Keratinocyte (primary cell): ENCODE measurements around the gene TLK1. TPM values are rescaled to one million over a fixed set of nuclear protein-coding genes. Genes with fewer than 3 reads are reported as not detected.

ENCODE experiments used
- DNase-seq: peaks from one replicate; pipeline ENCODE4 v3.0.0-alpha.2; 2011; ENCODE audit warnings: low read depth, missing footprints, low spot score
- FAIRE-seq: peaks from 2 replicates; lab custom pipeline; 2011; peaks lifted over from hg19 to GRCh38; lab: Jason Lieb, UNC
- H2AFZ ChIP-seq: 2 replicates; pipeline ENCODE4 v1.6.0; 2012; ENCODE audit warnings: low read length, control low read depth, inconsistent platforms; ENCODE audit not compliant: control insufficient read depth
- H3K27ac ChIP-seq: 2 replicates; pipeline ENCODE4 v1.5.1; 2011; ENCODE audit warnings: low read length; ENCODE audit not compliant: control insufficient read depth, insufficient read depth
- H3K27me3 ChIP-seq: 3 replicates; pipeline ENCODE4 v1.6.0; 2011; ENCODE audit warnings: low read length; ENCODE audit not compliant: control insufficient read depth, insufficient read depth; ENCODE audit errors: extremely low read depth
- H3K36me3 ChIP-seq, 2 experiments: 2 replicates in 1 of 2; 3 replicates in 1 of 2; pipeline ENCODE4 v1.5.1; 2011; ENCODE audit warnings: low read length in 2 of 2, mild to moderate bottlenecking in 1 of 2; ENCODE audit not compliant: control insufficient read depth in 2 of 2, insufficient read depth in 2 of 2; ENCODE audit errors: extremely low read depth in 1 of 2
- H3K4me1 ChIP-seq: 3 replicates; pipeline ENCODE4 v1.5.1; 2011; ENCODE audit warnings: low read length; ENCODE audit not compliant: control insufficient read depth, insufficient read depth; ENCODE audit errors: extremely low read depth
- H3K4me2 ChIP-seq: 3 replicates; pipeline ENCODE4 v1.6.0; 2011; ENCODE audit warnings: low read depth, low read length; ENCODE audit not compliant: control insufficient read depth, insufficient read depth; ENCODE audit errors: extremely low read depth
- H3K4me3 ChIP-seq, 3 experiments: fragments of 200-600 bp in 1 of 3; sonication (generic) in 1 of 3; 2 replicates in 2 of 3; 3 replicates in 1 of 3; pipeline ENCODE4 v1.5.1; 2011 to 2016; ENCODE audit warnings: low read length in 3 of 3, mild to moderate bottlenecking in 3 of 3, control low read depth in 2 of 3, inconsistent platforms in 1 of 3, low read depth in 1 of 3, mixed read lengths in 1 of 3, mixed run types in 1 of 3, moderate library complexity in 1 of 3; ENCODE audit not compliant: control insufficient read depth in 2 of 3, insufficient read depth in 2 of 3; ENCODE audit errors: extremely low read depth in 1 of 3
- H3K79me2 ChIP-seq: 2 replicates; pipeline ENCODE4 v1.6.0; 2012; ENCODE audit warnings: low read length; ENCODE audit not compliant: control insufficient read depth, insufficient read depth
- H3K9ac ChIP-seq: 3 replicates; pipeline ENCODE4 v1.6.0; 2011; ENCODE audit warnings: low read length; ENCODE audit not compliant: control insufficient read depth, insufficient read depth; ENCODE audit errors: extremely low read depth
- H3K9me1 ChIP-seq: 3 replicates; pipeline ENCODE4 v1.6.0; 2011; ENCODE audit warnings: low read length; ENCODE audit not compliant: control insufficient read depth, insufficient read depth; ENCODE audit errors: extremely low read depth
- H3K9me3 ChIP-seq: 2 replicates; pipeline ENCODE4 v1.5.1; 2012; ENCODE audit warnings: low read depth, low read length; ENCODE audit not compliant: control insufficient read depth
- H4K20me1 ChIP-seq: 3 replicates; pipeline ENCODE4 v1.6.0; 2011; ENCODE audit warnings: low read length; ENCODE audit not compliant: control insufficient read depth, insufficient read depth; ENCODE audit errors: extremely low read depth
- EZH2 ChIP-seq: IDR thresholded peaks from one replicate; pipeline ENCODE4 v1.6.1; 2012; ENCODE audit warnings: inconsistent platforms, mild to moderate bottlenecking, low read length, moderate library complexity
- dilution Hi-C: fragments of 300-500 bp; cut with MboI; formaldehyde crosslinking; loops from one replicate; pipeline ENCODE4 v1.7.0; 2020; ENCODE audit warnings: low sequenced_read_pairs; ENCODE audit not compliant: extremely low pct_ligation_motif_present
- polyA plus RNA-seq, 5 experiments: library from polyadenylated mRNA; depleted of rRNA in 3 of 5; stranded (reverse) in 3 of 5; stranded (forward) in 1 of 5; unstranded in 1 of 5; fragments of >200 nt; gene quantifications; 1 replicate in 1 of 5; 2 replicates in 3 of 5; 3 replicates in 1 of 5; pipeline versions ENCODE4 v1.2.1 to v1.2.3, GENCODE V29; 2011 to 2012; ENCODE audit warnings: missing spikeins in 2 of 5, low read depth in 1 of 5, low replicate concordance in 1 of 5
- TF ChIP-seq, protein P1 (sequence below), 3 experiments: IDR thresholded peaks in 1 of 3; conservative IDR thresholded peaks in 1 of 3; optimal IDR thresholded peaks in 1 of 3; 2 replicates in 2 of 3; 3 replicates in 1 of 3; pipeline versions ENCODE3 to v1.5.1; 2011; ENCODE audit warnings: low read length in 3 of 3, mild to moderate bottlenecking in 3 of 3, moderate library complexity in 2 of 3, control low read depth in 1 of 3, inconsistent platforms in 1 of 3; ENCODE audit not compliant: insufficient read depth in 2 of 3; ENCODE audit errors: extremely low read depth in 1 of 3

Gene TLK1
- polyA plus RNA-seq, 1 donor (not counting 4 experiments of a cell fraction or from before 2014, with no cell fraction given): 14.7 TPM

DNA sequence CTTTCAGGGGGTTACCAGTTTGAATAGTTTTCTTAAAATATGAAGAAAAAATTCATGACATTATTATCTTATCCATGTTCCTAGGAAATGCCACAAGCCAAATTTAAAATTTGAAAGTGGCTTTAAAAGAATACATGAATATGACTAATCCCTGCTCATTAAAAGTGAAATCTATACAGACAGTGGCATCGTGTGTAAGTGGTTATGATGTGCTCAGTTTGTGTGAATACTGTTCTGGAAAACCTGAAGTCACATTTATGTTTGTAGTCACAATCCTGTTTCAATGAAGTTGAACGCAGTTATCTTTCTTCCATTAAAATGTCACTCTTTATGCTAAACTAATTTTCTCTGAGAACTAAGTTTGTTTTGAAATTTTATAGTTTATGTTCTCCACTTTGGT lies 155.9 kb downstream of the TLK1 start:
- no peaks in the 10 kb centered on the region for H4K20me1 ChIP-seq
- no peaks in the 10 kb centered on the region for H3K79me2 ChIP-seq
- no peaks in the 10 kb centered on the region for H3K27me3 ChIP-seq
- H3K9ac ChIP-seq: no peak overlapping the region
- DNase-seq (no peak), FAIRE-seq (no peak)
- H3K36me3 ChIP-seq: peaks cover under 1 to 12% of the 10 kb centered on the region in 2 experiments
- H3K9me3 ChIP-seq: no peaks in the 10 kb centered on the region
- no peak overlapping the region for H2AFZ ChIP-seq
- H3K4me1 ChIP-seq: no peaks in the 10 kb centered on the region
- no peaks in the 10 kb centered on the region for H3K9me1 ChIP-seq
- dilution Hi-C loops: no loop called here
- no peak overlapping the region for H3K4me2 ChIP-seq
- TF ChIP-seq, protein P1, sequence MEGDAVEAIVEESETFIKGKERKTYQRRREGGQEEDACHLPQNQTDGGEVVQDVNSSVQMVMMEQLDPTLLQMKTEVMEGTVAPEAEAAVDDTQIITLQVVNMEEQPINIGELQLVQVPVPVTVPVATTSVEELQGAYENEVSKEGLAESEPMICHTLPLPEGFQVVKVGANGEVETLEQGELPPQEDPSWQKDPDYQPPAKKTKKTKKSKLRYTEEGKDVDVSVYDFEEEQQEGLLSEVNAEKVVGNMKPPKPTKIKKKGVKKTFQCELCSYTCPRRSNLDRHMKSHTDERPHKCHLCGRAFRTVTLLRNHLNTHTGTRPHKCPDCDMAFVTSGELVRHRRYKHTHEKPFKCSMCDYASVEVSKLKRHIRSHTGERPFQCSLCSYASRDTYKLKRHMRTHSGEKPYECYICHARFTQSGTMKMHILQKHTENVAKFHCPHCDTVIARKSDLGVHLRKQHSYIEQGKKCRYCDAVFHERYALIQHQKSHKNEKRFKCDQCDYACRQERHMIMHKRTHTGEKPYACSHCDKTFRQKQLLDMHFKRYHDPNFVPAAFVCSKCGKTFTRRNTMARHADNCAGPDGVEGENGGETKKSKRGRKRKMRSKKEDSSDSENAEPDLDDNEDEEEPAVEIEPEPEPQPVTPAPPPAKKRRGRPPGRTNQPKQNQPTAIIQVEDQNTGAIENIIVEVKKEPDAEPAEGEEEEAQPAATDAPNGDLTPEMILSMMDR (optimal IDR thresholded peaks at IDR 0.05 in 1 of 3, IDR thresholded peaks at IDR 0.05 in 1 of 3, conservative IDR thresholded peaks at IDR 0.05 in 1 of 3; ENCODE audit: extremely low read depth in 1 of 3, insufficient read depth in 2 of 3, low read length in 3 of 3): no peak
- no peak for TF ChIP-seq EZH2
- H3K4me3 ChIP-seq: no peak overlapping the region
- no peak overlapping the region for H3K27ac ChIP-seq

- no peak overlapping the region for H3K9ac ChIP-seq
- H3K4me3 ChIP-seq: no peak overlapping the region
- H4K20me1 ChIP-seq: no peaks in the 10 kb centered on the region
- H3K27ac ChIP-seq: no peak overlapping the region
- dilution Hi-C loops: no loop called here
- H3K27me3 ChIP-seq: no peaks in the 10 kb centered on the region
- no peak overlapping the region for H3K4me2 ChIP-seq
- H3K36me3 ChIP-seq: peaks cover 3 to 12% of the 10 kb centered on the region in 2 experiments
- FAIRE-seq (no peak), DNase-seq (no peak)
- no peak overlapping the region for H2AFZ ChIP-seq
- no peaks in the 10 kb centered on the region for H3K9me1 ChIP-seq
- no peaks in the 10 kb centered on the region for H3K79me2 ChIP-seq
- TF ChIP-seq, protein P1 (optimal IDR thresholded peaks at IDR 0.05 in 1 of 3, IDR thresholded peaks at IDR 0.05 in 1 of 3, conservative IDR thresholded peaks at IDR 0.05 in 1 of 3; ENCODE audit: extremely low read depth in 1 of 3, insufficient read depth in 2 of 3, low read length in 3 of 3): no peak
- TF ChIP-seq EZH2: no peak
- H3K4me1 ChIP-seq: no peaks in the 10 kb centered on the region
- no peaks in the 10 kb centered on the region for H3K9me3 ChIP-seq
Observed at GRCh38 chr2:171004363-171004762, 156.3 kb downstream of the TLK1 start.
